ENCODE measurements around the gene SEC24C.
A peak's percentile ranks its signal among the peaks of the same experiment; 100 is the strongest.

- TF ChIP-seq POLR2A (IDR thresholded peaks at IDR 0.05; ENCODE audit: low read depth, low read length) (peak; percentile 31; the same call in 1 of the 2 replicates), POU2F2 (IDR thresholded peaks at IDR 0.05; ENCODE audit: low read depth, low read length) (peak; percentile 50; the same call in 1 of the 2 replicates), POLR2AphosphoS5 (IDR thresholded peaks at IDR 0.05; ENCODE audit: low read depth, low read length) (peak; percentile 53; the same call in 1 of the 2 replicates)
Measured at GRCh38 chr10:73785211-73785720, 41.1 kb downstream of the SEC24C start, which contains the start of gene ZSWIM8.

Measured in GM12891 (cell line).